Inflammatory macrophage treated with lipopolysaccharide for 1 hour (primary cell): ENCODE measurements around the gene PCDHGC4.

ENCODE experiments used
- DNase-seq, 2 donors: peaks; one replicate each; pipeline ENCODE4 v3.0.0-alpha.2; 2020 to 2022

The PCDHGC4 gene

DNA sequence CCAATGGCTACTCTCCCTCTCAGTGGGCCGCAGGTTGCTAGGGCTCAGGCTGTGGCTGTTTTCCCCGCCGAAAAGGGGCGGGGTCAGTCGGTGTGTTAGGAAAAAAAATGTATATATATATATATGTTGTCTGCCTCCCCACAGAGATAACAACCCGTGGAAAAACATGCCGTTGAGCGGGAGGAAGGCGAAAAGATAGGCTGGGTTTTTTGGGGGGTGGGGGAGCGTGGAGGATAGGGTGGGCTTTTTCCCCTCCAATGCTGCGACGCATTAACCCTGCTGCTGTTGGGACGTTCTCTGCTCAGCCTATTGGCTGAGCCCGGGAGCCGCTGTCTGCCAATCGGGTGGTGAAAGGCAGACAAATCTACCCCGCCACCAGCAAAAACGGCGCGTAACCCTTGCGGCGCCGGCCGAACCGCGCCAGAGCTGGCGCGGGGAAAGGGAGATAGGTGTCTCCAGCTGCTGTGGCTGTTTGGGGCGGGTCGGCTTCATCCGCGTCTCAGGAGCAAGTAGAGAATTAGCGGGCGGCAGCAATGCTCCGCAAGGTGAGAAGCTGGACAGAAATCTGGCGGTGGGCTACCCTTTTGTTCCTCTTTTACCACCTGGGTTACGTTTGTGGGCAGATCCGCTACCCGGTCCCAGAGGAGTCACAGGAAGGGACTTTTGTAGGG is at the start of gene PCDHGC4:
TSS of gene PCDHGC4 (plus strand) at position 390 of the 671 bp plus-strand sequence. CDS start at position 534, 144 bp downstream.
- DNase-seq = no peak

GRCh38 chr5:141437221-141437620 is 47.6 kb upstream of the PCDHGC4 start:
- no peak for DNase-seq

DNA sequence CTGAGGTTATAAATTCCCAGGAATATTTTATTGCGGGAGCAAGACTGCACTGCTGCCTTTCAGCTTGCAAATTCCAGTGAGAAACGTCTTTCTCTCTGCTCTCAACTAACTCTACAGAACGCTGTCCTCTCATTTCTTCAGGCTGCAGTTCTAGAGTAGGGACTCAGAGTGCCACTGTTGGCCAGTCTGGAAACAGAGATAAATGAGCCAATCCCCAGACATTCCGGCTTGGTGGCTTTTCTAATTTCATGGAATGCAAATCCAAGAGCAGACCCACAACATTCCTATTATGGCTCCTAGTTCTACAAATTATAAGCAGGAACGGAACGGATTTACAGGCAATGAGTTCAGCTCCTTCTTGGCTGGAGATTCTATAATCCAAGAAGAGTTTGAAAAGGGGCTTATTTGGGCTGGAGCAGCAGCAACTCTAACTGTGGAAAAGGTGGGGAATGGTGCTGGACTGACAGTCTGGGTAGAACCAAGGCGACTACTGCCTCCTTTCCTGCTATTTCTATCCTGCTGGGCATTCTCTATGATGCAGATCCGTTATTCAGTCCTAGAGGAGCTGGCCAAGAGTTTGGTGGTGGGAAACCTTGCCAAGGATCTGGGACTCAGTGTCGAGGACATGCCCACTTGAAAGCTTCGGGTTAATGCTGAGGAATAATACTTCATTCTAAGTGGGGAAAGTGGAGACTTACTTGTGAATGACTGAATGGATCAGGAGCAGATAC is 45.3 kb upstream of the PCDHGC4 start:
- no peak for DNase-seq

DNA sequence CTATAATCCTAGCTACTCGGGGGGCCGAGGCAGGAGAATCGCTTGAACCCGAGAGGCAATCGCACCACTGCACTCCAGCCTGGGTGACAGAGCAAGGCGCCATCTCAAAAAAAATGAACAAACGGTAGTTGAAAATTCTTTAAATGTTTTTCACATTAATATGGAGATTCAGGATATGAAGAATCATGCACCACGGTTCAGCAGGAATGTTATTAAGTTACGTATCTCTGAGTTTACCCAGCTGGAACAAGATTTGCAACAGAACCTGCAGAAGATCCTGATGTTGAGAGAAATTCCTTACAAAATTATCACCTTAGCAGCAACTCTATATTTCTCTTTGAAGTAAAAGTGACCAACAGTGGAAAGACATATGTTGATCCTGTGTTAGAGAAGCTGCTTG is 44.5 kb upstream of the PCDHGC4 start:
- DNase-seq = no peak

DNA sequence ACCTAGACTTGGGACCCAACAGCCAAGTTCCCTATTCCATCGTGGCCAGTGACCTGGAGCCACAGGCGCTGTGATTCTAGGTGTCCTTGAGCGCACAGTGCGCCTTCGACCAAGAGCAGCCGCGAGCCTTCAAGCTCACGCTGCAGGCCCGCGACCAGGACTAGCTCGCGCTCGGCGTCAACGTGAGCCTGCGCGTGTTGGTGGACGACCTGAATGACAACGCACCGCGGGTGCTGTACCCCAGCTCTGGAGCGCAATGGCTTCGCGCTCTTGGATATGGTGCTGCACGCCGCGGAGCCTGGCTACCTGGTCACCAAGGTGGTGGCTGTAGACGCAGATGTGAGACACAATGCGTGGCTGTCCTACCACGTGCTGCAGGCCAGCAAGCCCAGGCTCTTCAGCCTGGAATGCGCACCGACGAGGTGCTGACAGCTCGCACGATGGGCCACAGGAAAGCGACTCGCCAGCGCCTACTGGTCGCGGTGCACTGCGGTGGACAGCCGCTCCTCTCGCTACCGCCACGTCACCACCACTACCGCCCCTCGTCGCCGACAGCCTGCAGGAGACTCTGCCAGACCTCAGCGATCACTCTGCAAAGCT is 43.2 kb upstream of the PCDHGC4 start:
- no peak for DNase-seq

- DNase-seq = no peak
Observed at GRCh38 chr5:141465351-141465750, 19.5 kb upstream of the PCDHGC4 start.

DNA sequence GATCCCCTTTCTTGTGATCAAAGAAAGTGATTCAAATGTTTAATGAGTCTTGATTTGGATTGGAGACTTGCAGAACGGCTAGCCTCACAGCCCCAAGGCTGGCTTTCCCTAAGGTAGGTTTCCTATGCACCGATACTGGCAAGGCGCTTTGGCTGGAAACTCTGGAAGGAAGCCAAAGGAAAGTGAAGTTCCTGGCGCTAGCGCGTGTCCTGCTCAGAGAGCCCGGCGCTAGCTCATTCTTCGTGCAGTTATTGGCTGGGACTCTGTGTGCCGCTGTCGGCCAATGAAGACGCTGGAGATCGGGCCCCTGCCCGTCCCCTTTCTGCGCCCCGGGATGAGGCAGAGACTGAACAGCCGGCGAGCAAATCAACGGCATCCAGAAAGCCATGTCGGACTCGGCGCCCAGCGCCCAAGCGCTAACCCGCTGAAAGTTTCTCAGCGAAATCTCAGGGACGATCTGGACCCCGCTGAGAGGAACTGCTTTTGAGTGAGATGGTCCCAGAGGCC is 9.2 kb upstream of the PCDHGC4 start, which contains the start of gene PCDHGC3:
TSS of gene PCDHGC3 (plus strand) at position 342 of the 507 bp plus-strand sequence. CDS start at position 493, 151 bp downstream.
- DNase-seq = peak; percentile 72 to 77

DNA sequence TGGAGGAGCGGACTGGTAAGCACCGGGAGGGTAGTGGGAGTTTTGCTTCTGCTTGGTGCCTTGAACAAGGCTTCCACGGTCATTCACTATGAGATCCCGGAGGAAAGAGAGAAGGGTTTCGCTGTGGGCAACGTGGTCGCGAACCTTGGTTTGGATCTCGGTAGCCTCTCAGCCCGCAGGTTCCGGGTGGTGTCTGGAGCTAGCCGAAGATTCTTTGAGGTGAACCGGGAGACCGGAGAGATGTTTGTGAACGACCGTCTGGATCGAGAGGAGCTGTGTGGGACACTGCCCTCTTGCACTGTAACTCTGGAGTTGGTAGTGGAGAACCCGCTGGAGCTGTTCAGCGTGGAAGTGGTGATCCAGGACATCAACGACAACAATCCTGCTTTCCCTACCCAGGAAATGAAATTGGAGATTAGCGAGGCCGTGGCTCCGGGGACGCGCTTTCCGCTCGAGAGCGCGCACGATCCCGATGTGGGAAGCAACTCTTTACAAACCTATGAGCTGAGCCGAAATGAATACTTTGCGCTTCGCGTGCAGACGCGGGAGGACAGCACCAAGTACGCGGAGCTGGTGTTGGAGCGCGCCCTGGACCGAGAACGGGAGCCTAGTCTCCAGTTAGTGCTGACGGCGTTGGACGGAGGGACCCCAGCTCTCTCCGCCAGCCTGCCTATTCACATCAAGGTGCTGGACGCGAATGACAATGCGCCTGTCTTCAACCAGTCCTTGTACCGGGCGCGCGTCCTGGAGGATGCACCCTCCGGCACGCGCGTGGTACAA is 8.5 kb upstream of the PCDHGC4 start:
- DNase-seq = peak; percentile 18 to 25

- DNase-seq = no peak
Observed at GRCh38 chr5:141477044-141477575, 7.7 kb upstream of the PCDHGC4 start.

DNA sequence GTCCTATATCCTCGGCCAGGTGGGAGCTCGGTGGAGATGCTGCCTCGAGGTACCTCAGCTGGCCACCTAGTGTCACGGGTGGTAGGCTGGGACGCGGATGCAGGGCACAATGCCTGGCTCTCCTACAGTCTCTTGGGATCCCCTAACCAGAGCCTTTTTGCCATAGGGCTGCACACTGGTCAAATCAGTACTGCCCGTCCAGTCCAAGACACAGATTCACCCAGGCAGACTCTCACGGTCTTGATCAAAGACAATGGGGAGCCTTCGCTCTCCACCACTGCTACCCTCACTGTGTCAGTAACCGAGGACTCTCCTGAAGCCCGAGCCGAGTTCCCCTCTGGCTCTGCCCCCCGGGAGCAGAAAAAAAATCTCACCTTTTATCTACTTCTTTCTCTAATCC is 7.0 kb upstream of the PCDHGC4 start:
- no peak for DNase-seq

GRCh38 chr5:141478321-141478945 is 6.4 kb upstream of the PCDHGC4 start:
- DNase-seq = no peak

DNA sequence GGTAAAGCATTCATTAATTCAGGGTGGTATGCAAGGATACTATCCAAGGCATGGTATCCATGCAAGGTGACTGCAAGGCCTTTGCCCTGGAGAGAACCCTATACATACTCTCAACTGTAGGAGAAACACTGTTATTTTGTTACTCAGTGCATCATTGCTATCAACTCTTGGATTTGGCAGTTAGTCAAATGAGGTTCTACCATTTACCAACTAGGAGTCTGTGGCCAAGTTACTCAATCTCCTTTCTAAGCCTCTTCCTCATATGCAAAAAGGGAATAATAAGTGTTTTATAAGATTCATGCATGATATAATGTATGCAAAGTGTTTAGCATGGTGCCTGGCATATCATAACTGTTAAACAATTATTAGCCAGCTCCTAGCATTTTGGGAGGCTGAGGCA is 5.1 kb upstream of the PCDHGC4 start:
- peak in 1 of 2 donors; percentile 21 for DNase-seq

- no peak for DNase-seq
Observed at GRCh38 chr5:141483902-141484301, 928 bp upstream of the PCDHGC4 start.

GRCh38 chr5:141484310-141484640 is 555 bp upstream of the PCDHGC4 start:
- DNase-seq = no peak

GRCh38 chr5:141485321-141486055 is 658 bp downstream of the PCDHGC4 start:
- DNase-seq = no peak

- no peak for DNase-seq
Observed at GRCh38 chr5:141486091-141486490, 1.3 kb downstream of the PCDHGC4 start.

GRCh38 chr5:141487131-141487530 is 2.3 kb downstream of the PCDHGC4 start:
- no peak for DNase-seq

GRCh38 chr5:141488591-141489561 is 4.0 kb downstream of the PCDHGC4 start, which contains the start of gene PCDHGC5:
TSS of gene PCDHGC5 (plus strand) at chr5:141489081. CDS start at chr5:141489241, 160 bp downstream.
- no peak for DNase-seq

DNA sequence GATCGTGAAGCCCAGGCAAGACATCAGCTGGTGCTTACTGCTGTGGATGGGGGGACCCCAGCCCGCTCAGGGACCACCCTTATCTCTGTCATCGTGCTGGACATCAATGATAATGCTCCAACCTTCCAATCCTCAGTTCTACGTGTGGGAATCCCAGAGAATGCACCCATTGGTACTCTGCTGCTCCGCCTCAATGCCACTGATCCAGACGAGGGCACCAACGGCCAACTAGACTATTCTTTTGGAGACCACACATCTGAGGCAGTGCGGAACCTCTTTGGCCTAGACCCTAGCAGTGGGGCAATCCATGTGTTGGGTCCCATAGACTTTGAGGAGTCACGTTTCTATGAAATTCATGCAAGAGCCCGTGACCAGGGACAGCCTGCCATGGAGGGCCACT is 5.0 kb downstream of the PCDHGC4 start:
- DNase-seq = no peak

- no peak for DNase-seq
Observed at GRCh38 chr5:141490271-141490670, 5.4 kb downstream of the PCDHGC4 start.
